ENCODE measurements around the gene BDNF. TPM values are rescaled to one million over a fixed set of nuclear protein-coding genes. Genes with fewer than 3 reads are reported as not detected.

The BDNF gene
- total RNA-seq, 1 experiment from 2014 or later, result 8.5 TPM

DNA sequence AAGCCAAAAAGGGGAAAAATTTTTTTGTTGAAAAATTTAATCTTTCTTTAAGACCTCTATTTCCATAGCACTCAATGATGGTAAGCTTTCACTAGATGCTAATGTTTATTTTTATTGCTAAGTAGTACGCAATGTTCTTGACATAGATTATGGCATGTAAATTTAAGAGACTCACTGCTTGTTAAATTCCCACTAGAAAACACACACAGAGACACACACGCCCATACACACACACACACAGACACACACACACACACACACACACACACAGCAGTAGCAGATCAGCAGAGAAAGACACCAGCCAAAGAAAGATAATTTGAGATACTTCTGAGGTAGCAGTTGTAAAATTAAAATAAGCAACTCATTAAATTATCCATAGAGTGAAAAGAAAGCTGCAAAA, 16.0 kb upstream of the BDNF start:
- Mint-ChIP-seq H3K27ac (ENCODE audit: unreplicated experiment) (no peak overlapping the region), H3K4me1 (ENCODE audit: low read depth, unreplicated experiment) (peaks cover 7% of the 10 kb centered on the region), H3K27me3 (ENCODE audit: insufficient read depth, unreplicated experiment) (peaks cover 3% of the 10 kb centered on the region), H3K4me3 (ENCODE audit: unreplicated experiment) (no peak overlapping the region), H3K36me3 (ENCODE audit: insufficient read depth, unreplicated experiment) (peaks cover 6% of the 10 kb centered on the region), H3K9me3 (ENCODE audit: unreplicated experiment) (no peaks in the 10 kb centered on the region)
- CTCF ChIA-PET, result interaction anchor here (4.9 kb wide), 1 partner anchor 16 kb away, joined by 69 read pairs; the partner anchor contains the start of gene BDNF
- Histone ChIP-seq H3K9me3 (no peaks in the 10 kb centered on the region), H3K4me1 (peaks cover 5% of the 10 kb centered on the region; the same call in 1 of the 2 replicates), H3K27me3 (replicated peaks; ENCODE audit: control insufficient read depth, insufficient read depth, low read length) (no peaks in the 10 kb centered on the region), H3K4me3 (ENCODE audit: low read depth, low read length) (no peak overlapping the region), H3K36me3 (ENCODE audit: control insufficient read depth, insufficient read depth, low read length) (no peaks in the 10 kb centered on the region)
- DNase-seq, result no peak
- TF ChIP-seq, protein P1, sequence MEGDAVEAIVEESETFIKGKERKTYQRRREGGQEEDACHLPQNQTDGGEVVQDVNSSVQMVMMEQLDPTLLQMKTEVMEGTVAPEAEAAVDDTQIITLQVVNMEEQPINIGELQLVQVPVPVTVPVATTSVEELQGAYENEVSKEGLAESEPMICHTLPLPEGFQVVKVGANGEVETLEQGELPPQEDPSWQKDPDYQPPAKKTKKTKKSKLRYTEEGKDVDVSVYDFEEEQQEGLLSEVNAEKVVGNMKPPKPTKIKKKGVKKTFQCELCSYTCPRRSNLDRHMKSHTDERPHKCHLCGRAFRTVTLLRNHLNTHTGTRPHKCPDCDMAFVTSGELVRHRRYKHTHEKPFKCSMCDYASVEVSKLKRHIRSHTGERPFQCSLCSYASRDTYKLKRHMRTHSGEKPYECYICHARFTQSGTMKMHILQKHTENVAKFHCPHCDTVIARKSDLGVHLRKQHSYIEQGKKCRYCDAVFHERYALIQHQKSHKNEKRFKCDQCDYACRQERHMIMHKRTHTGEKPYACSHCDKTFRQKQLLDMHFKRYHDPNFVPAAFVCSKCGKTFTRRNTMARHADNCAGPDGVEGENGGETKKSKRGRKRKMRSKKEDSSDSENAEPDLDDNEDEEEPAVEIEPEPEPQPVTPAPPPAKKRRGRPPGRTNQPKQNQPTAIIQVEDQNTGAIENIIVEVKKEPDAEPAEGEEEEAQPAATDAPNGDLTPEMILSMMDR (IDR thresholded peaks at IDR 0.05; ENCODE audit: insufficient read depth in 1 of 2, low read depth in 1 of 2, low read length in 1 of 2, severe bottlenecking in 1 of 2, unreplicated experiment in 1 of 2), result no peak
- POLR2A ChIA-PET, result no interaction called here
- BruUV-seq (replicated peaks), result no TSS peak
- intact Hi-C loops (cut with micrococcal nuclease; ENCODE audit: unreplicated experiment), result no loop called here

DNA sequence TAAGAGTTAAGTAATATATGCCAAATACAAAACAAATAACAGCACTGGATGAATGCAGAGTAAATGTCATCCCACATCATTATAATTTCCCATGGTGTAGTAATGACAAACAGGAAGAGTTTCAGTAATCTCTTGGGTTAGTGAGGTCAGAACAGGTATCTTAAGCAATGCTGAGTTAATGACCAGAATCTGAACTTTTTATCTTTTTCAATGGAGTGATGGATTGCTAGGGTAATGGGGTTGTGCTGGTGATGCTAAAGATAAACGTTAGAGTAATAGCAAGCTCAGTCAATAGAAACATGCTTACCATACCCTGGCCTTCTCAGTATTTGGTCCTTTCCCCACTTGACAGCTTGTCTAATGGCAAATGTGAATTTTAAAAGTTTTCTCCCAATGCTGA, 11.5 kb upstream of the BDNF start:
- peaks cover 3% of the 10 kb centered on the region for H3K27me3 Mint-ChIP-seq (ENCODE audit: insufficient read depth, unreplicated experiment)
- TF ChIP-seq, protein P1 (IDR thresholded peaks at IDR 0.05; ENCODE audit: insufficient read depth in 1 of 2, low read depth in 1 of 2, low read length in 1 of 2, severe bottlenecking in 1 of 2, unreplicated experiment in 1 of 2), result no peak
- no peaks in the 10 kb centered on the region for H3K4me1 Mint-ChIP-seq (ENCODE audit: low read depth, unreplicated experiment)
- H3K9me3 Mint-ChIP-seq (ENCODE audit: unreplicated experiment), result no peaks in the 10 kb centered on the region
- no peak overlapping the region for H3K27ac Mint-ChIP-seq (ENCODE audit: unreplicated experiment)
- POLR2A ChIA-PET, result no interaction called here
- no peaks in the 10 kb centered on the region for H3K9me3 ChIP-seq
- CTCF ChIA-PET, result interaction anchor here (1.5 kb wide), 1 partner anchor 13 kb away, joined by 4 read pairs; no protein-coding TSS in a partner anchor
- H3K27me3 ChIP-seq (replicated peaks; ENCODE audit: control insufficient read depth, insufficient read depth, low read length), result no peaks in the 10 kb centered on the region
- no peaks in the 10 kb centered on the region for H3K36me3 Mint-ChIP-seq (ENCODE audit: insufficient read depth, unreplicated experiment)
- H3K36me3 ChIP-seq (ENCODE audit: control insufficient read depth, insufficient read depth, low read length), result no peaks in the 10 kb centered on the region
- DNase-seq, result no peak
- H3K4me1 ChIP-seq, result no peaks in the 10 kb centered on the region
- intact Hi-C loops (cut with micrococcal nuclease; ENCODE audit: unreplicated experiment), result no loop called here
- BruUV-seq (replicated peaks), result no TSS peak
- no peak overlapping the region for H3K4me3 ChIP-seq (ENCODE audit: low read depth, low read length)
- H3K4me3 Mint-ChIP-seq (ENCODE audit: unreplicated experiment), result no peak overlapping the region

DNA sequence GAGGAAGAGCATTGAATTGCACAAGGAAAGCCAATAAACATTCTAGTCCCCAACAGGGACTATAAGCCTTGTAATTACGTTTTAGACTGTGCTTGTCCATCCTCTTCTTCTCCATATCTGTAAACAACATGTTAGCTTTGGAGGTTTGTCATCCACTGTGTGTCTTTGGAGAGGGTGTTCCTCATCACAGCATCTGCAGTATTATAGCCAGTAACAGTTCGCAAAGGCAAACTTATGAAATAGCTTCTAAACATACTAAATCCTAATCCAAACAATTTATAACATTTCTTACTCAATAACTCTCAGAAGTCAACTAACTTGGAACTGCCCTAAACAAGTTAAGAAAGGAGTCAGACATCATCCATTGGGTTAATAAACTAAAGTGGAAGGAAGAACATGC, 10.3 kb upstream of the BDNF start:
- intact Hi-C loops (cut with micrococcal nuclease; ENCODE audit: unreplicated experiment), result no loop called here
- CTCF ChIA-PET, result interaction anchor here (0.6 to 1.5 kb wide), 2 partner anchors 12 to 765 kb away, joined by 3 to 4 read pairs; no protein-coding TSS in a partner anchor
- no peaks in the 10 kb centered on the region for H3K4me1 ChIP-seq
- no TSS peak for BruUV-seq (replicated peaks)
- TF ChIP-seq, protein P1 (IDR thresholded peaks at IDR 0.05; ENCODE audit: insufficient read depth in 1 of 2, low read depth in 1 of 2, low read length in 1 of 2, severe bottlenecking in 1 of 2, unreplicated experiment in 1 of 2), result no peak
- no peak for DNase-seq
- no peaks in the 10 kb centered on the region for H3K36me3 ChIP-seq (ENCODE audit: control insufficient read depth, insufficient read depth, low read length)
- Mint-ChIP-seq H3K27ac (ENCODE audit: unreplicated experiment) (no peak overlapping the region), H3K9me3 (ENCODE audit: unreplicated experiment) (no peaks in the 10 kb centered on the region), H3K27me3 (ENCODE audit: insufficient read depth, unreplicated experiment) (peaks cover 3% of the 10 kb centered on the region), H3K36me3 (ENCODE audit: insufficient read depth, unreplicated experiment) (no peaks in the 10 kb centered on the region), H3K4me1 (ENCODE audit: low read depth, unreplicated experiment) (no peaks in the 10 kb centered on the region), H3K4me3 (ENCODE audit: unreplicated experiment) (no peak overlapping the region)
- H3K4me3 ChIP-seq (ENCODE audit: low read depth, low read length), result no peak overlapping the region
- no peaks in the 10 kb centered on the region for H3K27me3 ChIP-seq (replicated peaks; ENCODE audit: control insufficient read depth, insufficient read depth, low read length)
- H3K9me3 ChIP-seq, result no peaks in the 10 kb centered on the region
- POLR2A ChIA-PET, result no interaction called here
